IPS-NIHi7 (cell line): ENCODE data around the gene PGAP3.

ENCODE experiments used
- DNase-seq: peaks from one replicate; pipeline ENCODE4 v3.0.0; 2012; ENCODE audit warnings: mixed read lengths; ENCODE audit errors: extremely low spot score

Gene PGAP3

DNA sequence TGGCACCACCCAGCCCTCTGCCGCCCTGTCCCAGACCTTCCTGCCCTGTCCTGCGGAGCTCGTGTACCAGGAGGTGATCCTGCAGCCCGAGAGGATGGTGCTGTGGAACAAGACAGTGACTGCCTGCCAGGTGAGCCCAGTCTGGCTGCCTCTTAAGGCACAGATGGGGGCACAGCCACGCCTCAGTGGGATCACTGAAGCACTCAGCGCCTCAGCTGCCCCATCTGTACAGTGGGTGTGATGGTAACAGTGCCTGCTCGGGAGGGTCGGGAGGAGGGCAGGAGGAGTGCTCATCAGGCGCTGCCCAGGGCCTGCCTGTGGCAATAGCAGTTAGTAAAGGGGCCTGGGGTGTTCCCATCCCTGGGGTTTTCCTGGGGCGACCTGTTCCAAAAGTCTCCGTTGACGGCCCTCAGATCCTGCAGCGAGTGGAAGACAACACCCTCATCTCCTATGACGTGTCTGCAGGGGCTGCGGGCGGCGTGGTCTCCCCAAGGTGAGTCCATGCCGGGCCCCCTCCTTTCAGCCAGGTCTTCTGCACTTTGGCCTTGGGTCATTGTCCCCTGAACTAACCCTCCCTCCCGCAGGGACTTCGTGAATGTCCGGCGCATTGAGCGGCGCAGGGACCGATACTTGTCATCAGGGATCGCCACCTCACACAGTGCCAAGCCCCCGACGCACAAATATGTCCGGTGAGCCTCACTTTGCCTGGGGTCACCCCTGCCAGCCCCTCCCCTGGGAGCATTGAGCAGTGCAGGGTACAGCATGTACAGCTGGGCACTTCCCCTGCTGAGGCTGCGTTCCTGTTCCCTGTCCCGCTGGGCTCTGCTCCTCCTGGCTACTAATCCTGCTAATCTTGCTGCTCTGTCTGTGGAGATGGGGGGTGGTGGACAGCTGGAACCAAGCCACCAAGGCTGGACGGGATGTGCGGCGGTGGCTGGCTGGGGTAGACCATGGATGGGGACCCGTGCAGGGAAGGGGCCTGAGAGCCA is 27.2 kb downstream of the PGAP3 start:
- no peak for DNase-seq

DNA sequence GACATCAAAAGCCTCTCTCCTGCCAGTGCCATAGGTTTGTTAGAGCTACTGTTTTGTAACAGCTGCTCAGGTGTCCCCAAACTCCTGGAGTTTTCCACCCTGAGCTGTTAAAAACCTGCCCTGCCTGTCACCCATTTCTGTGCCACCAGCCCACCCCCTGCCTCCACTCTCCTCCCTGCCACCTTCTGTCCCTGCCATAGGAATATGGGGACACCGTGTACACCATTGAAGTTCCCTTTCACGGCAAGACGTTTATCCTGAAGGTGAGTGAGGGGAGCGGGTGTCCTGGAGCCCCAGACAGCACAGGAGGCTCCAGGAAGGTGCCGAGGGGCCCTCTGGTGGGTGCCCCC is 27.9 kb downstream of the PGAP3 start:
- DNase-seq: no peak

DNA sequence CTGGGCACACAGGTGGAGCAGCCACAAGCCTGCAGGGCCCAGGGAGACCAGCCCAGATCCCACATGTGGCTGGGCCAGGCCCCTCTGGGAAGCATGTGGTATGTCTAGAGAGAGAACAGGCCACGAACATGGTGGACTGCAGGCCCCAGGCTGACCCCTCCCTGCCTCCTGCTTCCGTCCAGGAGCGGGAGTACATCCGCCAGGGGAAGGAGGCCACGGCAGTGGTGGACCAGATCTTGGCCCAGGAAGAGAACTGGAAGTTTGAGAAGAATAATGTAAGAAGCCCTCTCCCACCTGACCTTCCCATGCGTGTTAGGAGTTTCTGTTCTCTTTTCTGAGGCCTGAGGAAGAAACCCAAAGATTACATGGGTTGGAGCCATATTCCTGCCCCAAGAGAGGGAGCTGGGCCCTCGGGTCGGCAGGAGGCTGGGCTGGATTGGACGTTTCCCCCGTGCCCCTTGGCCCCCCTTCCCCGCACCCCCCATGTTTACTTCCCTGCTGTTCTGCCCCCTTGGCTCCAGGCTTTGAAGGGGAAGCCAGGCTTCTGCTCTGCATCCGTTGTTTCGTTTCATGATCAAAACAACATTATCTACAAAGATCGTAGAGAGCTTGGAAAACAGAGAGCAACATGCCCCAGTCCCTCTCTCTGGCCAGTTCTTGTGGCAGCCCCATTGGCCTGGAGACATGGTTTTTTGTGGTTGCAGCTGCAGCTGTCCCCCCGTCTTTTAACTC is 28.4 kb downstream of the PGAP3 start:
- no peak for DNase-seq

DNA sequence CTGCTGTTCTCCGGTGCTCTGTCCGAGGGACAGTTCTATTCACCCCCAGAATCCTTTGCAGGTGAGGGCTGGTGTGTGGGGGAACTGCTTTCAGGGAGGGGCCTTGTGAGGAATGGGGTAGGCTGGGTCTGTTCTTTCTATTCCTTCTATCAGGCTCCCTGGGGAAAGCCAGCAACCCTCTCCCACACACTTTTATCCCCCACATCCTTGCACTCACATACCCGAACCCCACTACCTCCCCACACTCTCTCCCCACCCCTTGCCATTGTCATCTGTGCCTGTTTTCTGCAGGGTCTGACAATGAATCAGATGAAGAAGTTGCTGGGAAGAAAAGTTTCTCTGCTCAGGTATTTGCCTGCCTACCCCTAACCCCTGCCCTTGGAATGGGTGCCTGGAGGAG is 29.1 kb downstream of the PGAP3 start:
- no peak for DNase-seq

GRCh38 chr17:39658346-39658745 is 29.5 kb downstream of the PGAP3 start:
- no peak for DNase-seq

GRCh38 chr17:39655105-39655504 is 32.8 kb downstream of the PGAP3 start:
- DNase-seq: no peak

- DNase-seq: peak; percentile 92
These were observed 34.1 kb downstream of the PGAP3 start for GRCh38 chr17:39653662-39654331.

- DNase-seq: no peak
These were observed 34.6 kb downstream of the PGAP3 start for GRCh38 chr17:39653316-39653661.

DNA sequence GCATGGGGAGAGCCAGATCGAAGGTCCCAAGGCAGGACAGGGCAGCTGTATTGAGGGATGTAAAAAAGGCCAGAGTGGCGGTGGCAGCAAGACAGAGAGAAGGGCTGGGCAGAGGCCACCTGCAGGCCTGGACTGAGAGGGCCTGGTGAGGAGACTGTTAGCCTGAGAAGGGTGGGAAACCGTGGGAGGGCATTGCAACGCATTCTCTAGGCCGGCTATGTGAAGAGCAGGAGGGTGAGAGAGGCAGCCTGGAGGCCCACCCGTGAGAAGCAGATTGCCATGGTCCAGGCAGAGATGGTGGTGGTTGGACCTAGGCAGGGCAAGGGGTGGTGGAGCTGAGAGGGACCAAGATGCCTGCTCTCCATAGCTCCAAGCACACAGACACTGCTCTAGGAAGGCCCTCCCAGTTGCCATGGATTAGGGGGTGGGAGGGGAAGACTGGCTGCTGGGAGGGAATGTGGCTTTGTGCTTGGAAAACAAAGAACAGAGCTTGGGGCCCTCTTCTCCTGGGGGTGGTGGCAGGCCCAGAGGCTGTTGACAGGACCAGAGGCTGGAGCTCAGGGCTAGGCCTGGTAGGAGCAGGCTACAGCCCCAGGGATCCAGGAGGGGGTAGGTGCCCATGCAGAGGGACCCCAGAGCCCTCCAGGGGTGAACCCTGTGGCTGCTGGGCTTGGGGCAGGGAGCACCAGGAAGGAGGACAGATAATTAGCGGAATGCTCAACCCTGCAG is 35.1 kb downstream of the PGAP3 start:
- DNase-seq: peak; percentile 73

DNA sequence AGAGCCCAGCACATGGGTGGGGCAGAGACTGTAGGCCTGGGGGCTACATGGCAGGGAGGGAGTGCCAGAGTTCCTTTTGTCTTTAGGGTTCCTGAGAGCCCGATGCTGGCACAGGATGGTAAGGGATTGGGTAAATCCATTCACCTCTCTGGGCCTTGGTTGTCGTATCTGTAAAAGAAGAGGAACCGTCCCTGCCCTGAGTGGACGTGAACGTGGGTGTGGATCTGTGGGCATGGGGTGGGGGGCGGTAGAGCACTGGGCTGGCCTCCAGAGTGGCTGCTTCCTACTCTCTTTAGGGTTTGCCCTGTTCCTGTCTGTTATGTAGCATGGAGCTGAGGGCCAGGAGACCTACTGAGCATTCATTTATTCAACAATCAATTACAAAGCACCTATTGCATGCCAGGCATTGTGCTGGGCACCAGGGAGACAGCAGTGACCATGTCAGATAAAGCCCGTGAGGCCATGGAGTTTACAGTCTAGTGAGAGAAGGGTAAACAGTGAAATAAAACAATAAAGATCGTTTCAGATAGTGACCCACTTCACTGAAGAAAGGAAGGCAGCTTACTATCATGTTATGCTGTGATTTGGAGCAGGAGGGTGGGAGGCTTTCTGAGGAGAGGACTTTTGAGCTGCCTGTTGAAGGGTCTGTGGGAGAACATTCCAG is 35.8 kb downstream of the PGAP3 start:
- DNase-seq: no peak

- DNase-seq: no peak
These were observed 37.7 kb downstream of the PGAP3 start for GRCh38 chr17:39650121-39650579.

- no peak for DNase-seq
These were observed 39.1 kb downstream of the PGAP3 start for GRCh38 chr17:39648616-39649366.

GRCh38 chr17:39647256-39647655 is 40.6 kb downstream of the PGAP3 start:
- no peak for DNase-seq

GRCh38 chr17:39643271-39643670 is 44.6 kb downstream of the PGAP3 start:
- no peak for DNase-seq

DNA sequence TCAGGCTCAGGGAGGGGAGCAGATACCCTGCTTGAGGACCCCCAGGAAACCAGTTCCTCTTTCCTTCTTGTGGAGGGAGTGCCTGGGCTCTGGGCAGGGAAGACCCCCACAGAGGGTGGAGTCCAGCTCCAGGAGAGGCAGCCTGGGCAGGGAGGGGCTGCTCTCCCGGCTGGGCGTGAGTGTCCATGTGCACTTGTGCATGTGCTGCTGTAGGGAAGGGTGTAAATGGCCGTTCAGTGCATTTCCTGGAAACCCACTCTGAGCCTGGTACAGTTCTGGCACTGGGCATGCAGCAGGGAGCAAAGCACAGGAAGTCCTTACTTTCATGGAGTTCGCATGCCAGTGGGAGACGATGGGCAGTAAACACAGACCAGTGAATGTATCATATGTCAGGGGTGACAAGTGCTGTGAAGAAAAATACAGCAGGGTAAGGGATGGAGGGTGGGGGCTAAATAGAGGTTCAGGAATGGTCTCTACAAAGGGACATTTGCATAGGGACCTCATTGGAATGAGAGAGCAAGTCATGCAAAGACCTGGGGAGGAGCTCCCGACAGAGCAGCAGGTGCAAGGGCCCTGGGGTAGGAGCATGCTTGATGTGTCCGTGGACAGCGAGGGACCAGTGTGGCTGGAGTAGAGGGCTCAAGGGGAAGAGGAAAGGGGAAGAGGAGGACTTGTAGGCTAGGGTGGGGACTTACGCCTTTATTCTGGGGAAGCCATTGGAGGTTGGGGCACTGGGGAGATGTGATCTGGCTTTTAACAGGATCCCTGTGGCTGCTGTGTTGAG is 45.4 kb downstream of the PGAP3 start:
- no peak for DNase-seq

DNA sequence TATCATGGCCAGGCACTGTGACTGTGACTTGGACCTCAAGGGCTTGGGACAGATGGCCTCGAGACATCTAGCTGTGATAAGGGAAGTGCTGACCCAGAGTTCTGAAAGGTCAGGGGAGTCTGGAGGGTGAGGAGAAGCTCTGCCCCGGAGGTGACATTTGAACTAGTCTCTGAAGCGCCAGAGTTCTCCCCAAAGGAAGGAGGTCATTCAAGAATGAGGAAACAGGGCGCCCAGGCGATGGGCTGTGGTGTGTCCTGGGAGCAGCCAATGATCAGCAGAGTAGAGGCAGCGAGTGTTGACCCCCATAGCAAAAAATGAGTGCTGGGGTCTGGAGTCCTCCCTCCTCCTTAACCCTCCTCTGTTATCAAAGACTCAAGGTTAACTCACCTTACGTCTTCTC is 46.0 kb downstream of the PGAP3 start:
- DNase-seq: no peak

- no peak for DNase-seq
These were observed 46.8 kb downstream of the PGAP3 start for GRCh38 chr17:39641097-39641496.

DNA sequence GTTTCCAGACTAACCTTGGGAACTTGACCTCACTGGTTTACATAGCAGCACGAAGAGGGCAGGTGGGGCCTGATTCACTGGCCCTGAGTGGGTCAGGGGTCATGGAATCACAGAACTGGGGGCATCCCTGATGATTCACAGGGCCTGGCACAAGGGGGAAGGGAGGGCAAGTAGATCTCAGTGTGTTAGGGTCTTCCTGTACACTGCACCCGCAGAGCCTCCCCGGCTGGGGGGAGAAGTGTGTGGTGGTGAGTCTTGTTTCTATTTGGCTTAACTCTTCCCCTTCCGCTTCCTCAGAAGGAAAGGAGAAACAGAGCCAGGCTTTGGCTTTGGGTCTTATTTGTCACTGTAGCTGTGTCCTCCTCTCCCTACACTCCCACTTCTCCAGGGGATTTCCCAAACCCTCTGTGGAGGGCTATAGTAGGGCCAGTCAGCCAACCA is 47.2 kb downstream of the PGAP3 start:
- no peak for DNase-seq
